ENCODE results near the gene TSTD1. TPM values are rescaled to one million over a fixed set of nuclear protein-coding genes. Genes with fewer than 3 reads are reported as not detected.
"Not testable (repeated sequence)": the region's sequence is repeated elsewhere in the genome, so short reads cannot be mapped to it uniquely, and the experiment has no call there.

The TSTD1 gene
- total RNA-seq, 1 donor from 2014 or later = 53.7 TPM

DNA sequence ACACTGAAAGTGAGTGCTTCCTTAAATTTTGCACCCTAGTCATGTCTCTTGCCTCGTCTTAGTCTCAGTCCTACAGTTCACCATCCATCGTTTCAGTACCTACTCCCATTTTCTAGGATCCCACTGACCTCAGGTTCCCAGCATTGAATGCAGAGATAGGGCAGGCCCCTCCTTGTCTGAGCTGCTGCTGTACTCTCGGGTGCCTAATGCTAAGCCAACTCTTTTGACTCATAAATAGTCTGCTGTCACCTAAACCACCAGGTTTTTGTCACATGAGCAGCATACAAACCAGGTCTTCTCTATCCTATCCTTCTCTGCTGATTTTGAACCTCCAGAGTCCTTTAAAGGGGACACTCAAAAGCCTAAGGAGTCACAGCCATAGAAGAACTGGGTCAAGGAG lies 27.9 kb upstream of the TSTD1 start:
- Mint-ChIP-seq H3K27ac (no peak overlapping the region), H3K27me3 (ENCODE audit: low read depth) (peaks cover 17% of the 10 kb centered on the region), H3K36me3 (peaks cover 2% of the 10 kb centered on the region), H3K4me1 (no peaks in the 10 kb centered on the region), H3K4me3 (no peak overlapping the region), H3K9me3 (no peaks in the 10 kb centered on the region)
- TF ChIP-seq, protein P1, sequence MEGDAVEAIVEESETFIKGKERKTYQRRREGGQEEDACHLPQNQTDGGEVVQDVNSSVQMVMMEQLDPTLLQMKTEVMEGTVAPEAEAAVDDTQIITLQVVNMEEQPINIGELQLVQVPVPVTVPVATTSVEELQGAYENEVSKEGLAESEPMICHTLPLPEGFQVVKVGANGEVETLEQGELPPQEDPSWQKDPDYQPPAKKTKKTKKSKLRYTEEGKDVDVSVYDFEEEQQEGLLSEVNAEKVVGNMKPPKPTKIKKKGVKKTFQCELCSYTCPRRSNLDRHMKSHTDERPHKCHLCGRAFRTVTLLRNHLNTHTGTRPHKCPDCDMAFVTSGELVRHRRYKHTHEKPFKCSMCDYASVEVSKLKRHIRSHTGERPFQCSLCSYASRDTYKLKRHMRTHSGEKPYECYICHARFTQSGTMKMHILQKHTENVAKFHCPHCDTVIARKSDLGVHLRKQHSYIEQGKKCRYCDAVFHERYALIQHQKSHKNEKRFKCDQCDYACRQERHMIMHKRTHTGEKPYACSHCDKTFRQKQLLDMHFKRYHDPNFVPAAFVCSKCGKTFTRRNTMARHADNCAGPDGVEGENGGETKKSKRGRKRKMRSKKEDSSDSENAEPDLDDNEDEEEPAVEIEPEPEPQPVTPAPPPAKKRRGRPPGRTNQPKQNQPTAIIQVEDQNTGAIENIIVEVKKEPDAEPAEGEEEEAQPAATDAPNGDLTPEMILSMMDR (IDR thresholded peaks at IDR 0.05; ENCODE audit: unreplicated experiment) = no peak
- DNase-seq (ENCODE audit: low spot score in 2 of 2, unreplicated experiment in 2 of 2) = no peak

DNA sequence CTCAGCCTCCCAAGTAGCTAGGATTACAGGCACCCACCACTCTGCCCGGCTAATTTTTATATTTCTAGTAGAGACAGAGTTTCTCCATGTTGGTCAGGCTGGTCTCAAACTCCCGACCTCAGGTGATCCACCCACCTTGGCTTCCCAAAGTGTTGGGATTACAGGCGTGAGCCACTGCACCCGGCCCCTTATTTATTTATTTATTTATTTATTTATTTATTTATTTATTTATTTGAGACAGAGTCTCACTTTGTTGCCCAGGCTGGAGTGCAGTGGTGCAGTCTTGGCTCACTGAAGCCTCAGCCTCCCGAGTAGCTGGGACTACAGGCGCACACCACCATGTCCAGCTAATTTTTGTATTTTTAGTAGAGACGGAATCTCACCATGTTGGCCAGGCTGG lies 26.9 kb upstream of the TSTD1 start:
- not testable (repeated sequence) for H3K27ac Mint-ChIP-seq; H3K36me3 Mint-ChIP-seq; H3K4me1 Mint-ChIP-seq; H3K9me3 Mint-ChIP-seq; H3K4me3 Mint-ChIP-seq; DNase-seq (ENCODE audit: low spot score in 2 of 2, unreplicated experiment in 2 of 2)
- peaks cover 17% of the 10 kb centered on the region for H3K27me3 Mint-ChIP-seq (ENCODE audit: low read depth)

DNA sequence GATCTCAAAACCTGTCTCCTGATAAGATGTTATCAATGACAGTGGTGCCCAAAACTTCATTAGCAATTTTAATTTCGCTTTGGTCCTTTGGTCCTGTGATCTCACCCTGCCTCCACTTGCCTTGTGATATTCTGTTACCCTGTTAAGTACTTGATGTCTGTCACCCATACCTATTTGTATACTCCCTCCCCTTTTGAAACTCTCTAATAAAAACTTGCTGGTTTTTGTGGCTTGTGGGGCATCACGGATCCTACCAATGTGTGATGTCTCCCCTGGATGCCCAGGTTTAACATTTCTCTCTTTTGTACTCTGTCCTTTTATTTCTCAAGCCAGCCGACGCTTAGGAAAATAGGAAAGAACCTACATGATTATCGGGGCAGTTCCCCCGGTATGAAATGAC lies 25.2 kb upstream of the TSTD1 start:
- H3K27ac Mint-ChIP-seq; H3K9me3 Mint-ChIP-seq; H3K4me3 Mint-ChIP-seq; H3K36me3 Mint-ChIP-seq; H3K4me1 Mint-ChIP-seq; DNase-seq (ENCODE audit: low spot score in 2 of 2, unreplicated experiment in 2 of 2): not testable (repeated sequence)
- H3K27me3 Mint-ChIP-seq (ENCODE audit: low read depth) = peaks cover 17% of the 10 kb centered on the region

DNA sequence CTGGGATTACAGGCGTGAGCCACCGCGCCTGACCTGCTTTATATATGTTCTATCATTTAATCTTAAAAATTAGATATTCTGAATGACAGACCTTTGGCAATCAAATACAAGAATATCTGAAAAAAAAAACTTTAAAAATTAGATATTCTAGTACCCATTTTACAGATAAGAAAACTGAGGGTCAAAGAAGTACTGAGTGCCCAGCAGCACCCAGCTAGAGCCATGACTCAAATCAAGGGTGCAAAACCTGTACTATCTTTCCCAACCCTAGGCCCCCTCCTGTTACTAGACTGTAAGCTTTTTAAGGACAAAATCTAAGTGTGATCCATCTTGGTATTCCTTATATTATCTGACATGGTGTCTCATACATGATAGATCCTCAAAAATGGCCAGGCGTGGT lies 22.7 kb upstream of the TSTD1 start:
- Mint-ChIP-seq H3K36me3 (no peaks in the 10 kb centered on the region), H3K4me3 (no peak overlapping the region), H3K4me1 (no peaks in the 10 kb centered on the region), H3K27ac (no peak overlapping the region), H3K9me3 (no peaks in the 10 kb centered on the region), H3K27me3 (ENCODE audit: low read depth) (peaks cover 17% of the 10 kb centered on the region)
- no peak for DNase-seq (ENCODE audit: low spot score in 2 of 2, unreplicated experiment in 2 of 2)
- TF ChIP-seq, protein P1 (IDR thresholded peaks at IDR 0.05; ENCODE audit: unreplicated experiment) = no peak

DNA sequence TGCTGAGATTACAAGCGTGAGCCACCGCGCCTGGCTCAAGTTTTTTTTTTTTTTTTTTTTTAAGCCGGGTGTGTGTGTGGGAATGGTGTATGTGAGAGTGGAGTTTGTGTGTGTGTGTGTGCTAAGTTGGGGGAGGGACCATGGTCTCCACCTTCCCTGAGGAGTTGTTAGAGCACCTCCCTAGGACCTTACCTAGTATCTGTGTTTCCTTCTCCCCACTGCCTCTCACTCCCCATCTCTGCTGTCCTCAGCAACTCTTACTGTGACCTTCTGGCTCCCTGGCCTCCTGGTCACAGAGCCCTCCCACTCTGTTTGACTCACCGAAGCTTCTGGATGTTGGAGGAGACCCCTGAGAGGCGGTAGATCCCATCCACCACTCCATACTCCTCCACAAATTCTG lies 20.5 kb upstream of the TSTD1 start:
- TF ChIP-seq, protein P1 (IDR thresholded peaks at IDR 0.05; ENCODE audit: unreplicated experiment) = no peak
- Mint-ChIP-seq H3K9me3 (no peaks in the 10 kb centered on the region), H3K4me1 (no peaks in the 10 kb centered on the region), H3K36me3 (no peaks in the 10 kb centered on the region), H3K27me3 (ENCODE audit: low read depth) (peaks cover 14% of the 10 kb centered on the region), H3K27ac (no peak overlapping the region), H3K4me3 (no peak overlapping the region)
- no peak for DNase-seq (ENCODE audit: low spot score in 2 of 2, unreplicated experiment in 2 of 2)

DNA sequence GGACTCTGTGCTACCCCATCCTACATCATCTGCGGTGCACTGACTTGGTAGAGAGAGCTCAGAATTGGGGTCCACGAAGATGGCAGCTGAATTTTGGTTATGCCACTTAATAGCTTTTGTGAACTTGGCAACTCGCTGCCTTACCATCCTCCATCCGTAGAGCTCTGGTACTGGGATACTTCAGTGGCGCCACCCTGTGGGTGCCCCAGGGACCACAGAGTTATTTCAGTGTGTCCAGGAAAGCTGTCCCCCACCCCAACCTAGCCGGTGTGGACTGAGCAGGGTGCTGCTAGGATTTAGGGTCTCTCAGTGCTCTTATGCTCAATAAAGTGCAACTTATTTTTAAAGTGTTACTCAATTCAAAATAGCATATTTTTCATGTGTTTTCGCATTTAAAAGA lies 16.0 kb upstream of the TSTD1 start:
- TF ChIP-seq, protein P1 (IDR thresholded peaks at IDR 0.05; ENCODE audit: unreplicated experiment) = peak; percentile 14
- Mint-ChIP-seq H3K4me3 (no peak overlapping the region), H3K27ac (no peak overlapping the region), H3K27me3 (ENCODE audit: low read depth) (no peaks in the 10 kb centered on the region), H3K36me3 (no peaks in the 10 kb centered on the region), H3K4me1 (no peaks in the 10 kb centered on the region), H3K9me3 (no peaks in the 10 kb centered on the region)
- DNase-seq (ENCODE audit: low spot score in 2 of 2, unreplicated experiment in 2 of 2) = no peak

DNA sequence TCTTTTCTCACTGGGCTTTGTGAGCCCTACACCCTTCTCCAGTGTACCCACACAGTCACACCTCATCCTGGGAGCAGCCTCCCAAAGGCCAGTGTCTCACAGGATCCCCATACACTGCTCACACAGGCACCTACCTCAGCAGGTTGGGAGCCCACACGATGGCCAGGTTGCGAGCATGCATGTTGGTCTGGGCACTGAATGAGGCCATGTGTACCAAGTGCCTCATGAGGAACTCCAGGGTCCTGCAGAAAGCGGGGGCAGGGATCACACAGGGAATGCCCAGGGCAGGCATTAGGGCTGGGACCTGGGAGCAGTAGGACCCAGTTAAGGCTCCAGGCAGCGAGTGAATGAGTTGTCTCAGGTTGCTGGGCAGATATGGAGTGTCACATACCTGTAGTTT lies 15.5 kb upstream of the TSTD1 start:
- DNase-seq (ENCODE audit: low spot score in 2 of 2, unreplicated experiment in 2 of 2) = no peak
- Mint-ChIP-seq H3K4me3 (no peak overlapping the region), H3K36me3 (peaks cover 1% of the 10 kb centered on the region), H3K27ac (no peak overlapping the region), H3K27me3 (ENCODE audit: low read depth) (no peaks in the 10 kb centered on the region), H3K4me1 (no peaks in the 10 kb centered on the region), H3K9me3 (no peaks in the 10 kb centered on the region)
- TF ChIP-seq, protein P1 (IDR thresholded peaks at IDR 0.05; ENCODE audit: unreplicated experiment) = no peak
